Measurements from ENCODE around the gene DPM3. TPM values are rescaled to one million over a fixed set of nuclear protein-coding genes. Genes with fewer than 3 reads are reported as not detected.
A peak's percentile ranks its signal among the peaks of the same experiment; 100 is the strongest.

DPM3 gene
- total and polyA plus RNA-seq, 2 of the 13 experiments (the other 11 are each of a cell fraction or from before 2014, with no cell fraction given), result 23.2 to 53.4 TPM

- TF ChIP-seq ZNF574 (CRISPR knock-in tag; IDR thresholded peaks at IDR 0.05) (peak; percentile 26; the same call in 1 of the 2 replicates), ZNF256 (CRISPR knock-in tag; conservative IDR thresholded peaks at IDR 0.05) (no peak), ASH2L (IDR thresholded peaks at IDR 0.05; ENCODE audit: insufficient read length, low read depth, low read length) (no peak), AKNA (CRISPR knock-in tag; IDR thresholded peaks at IDR 0.05; ENCODE audit: borderline replicate concordance) (no peak), TMF1 (CRISPR knock-in tag; IDR thresholded peaks at IDR 0.05; ENCODE audit: low read depth) (no peak)
- TF ChIP-seq, protein P1, sequence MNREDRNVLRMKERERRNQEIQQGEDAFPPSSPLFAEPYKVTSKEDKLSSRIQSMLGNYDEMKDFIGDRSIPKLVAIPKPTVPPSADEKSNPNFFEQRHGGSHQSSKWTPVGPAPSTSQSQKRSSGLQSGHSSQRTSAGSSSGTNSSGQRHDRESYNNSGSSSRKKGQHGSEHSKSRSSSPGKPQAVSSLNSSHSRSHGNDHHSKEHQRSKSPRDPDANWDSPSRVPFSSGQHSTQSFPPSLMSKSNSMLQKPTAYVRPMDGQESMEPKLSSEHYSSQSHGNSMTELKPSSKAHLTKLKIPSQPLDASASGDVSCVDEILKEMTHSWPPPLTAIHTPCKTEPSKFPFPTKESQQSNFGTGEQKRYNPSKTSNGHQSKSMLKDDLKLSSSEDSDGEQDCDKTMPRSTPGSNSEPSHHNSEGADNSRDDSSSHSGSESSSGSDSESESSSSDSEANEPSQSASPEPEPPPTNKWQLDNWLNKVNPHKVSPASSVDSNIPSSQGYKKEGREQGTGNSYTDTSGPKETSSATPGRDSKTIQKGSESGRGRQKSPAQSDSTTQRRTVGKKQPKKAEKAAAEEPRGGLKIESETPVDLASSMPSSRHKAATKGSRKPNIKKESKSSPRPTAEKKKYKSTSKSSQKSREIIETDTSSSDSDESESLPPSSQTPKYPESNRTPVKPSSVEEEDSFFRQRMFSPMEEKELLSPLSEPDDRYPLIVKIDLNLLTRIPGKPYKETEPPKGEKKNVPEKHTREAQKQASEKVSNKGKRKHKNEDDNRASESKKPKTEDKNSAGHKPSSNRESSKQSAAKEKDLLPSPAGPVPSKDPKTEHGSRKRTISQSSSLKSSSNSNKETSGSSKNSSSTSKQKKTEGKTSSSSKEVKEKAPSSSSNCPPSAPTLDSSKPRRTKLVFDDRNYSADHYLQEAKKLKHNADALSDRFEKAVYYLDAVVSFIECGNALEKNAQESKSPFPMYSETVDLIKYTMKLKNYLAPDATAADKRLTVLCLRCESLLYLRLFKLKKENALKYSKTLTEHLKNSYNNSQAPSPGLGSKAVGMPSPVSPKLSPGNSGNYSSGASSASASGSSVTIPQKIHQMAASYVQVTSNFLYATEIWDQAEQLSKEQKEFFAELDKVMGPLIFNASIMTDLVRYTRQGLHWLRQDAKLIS (CRISPR knock-in tag; IDR thresholded peaks at IDR 0.05), result no peak
- TF ChIP-seq, protein P2, sequence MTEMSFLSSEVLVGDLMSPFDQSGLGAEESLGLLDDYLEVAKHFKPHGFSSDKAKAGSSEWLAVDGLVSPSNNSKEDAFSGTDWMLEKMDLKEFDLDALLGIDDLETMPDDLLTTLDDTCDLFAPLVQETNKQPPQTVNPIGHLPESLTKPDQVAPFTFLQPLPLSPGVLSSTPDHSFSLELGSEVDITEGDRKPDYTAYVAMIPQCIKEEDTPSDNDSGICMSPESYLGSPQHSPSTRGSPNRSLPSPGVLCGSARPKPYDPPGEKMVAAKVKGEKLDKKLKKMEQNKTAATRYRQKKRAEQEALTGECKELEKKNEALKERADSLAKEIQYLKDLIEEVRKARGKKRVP (CRISPR knock-in tag; IDR thresholded peaks at IDR 0.05), result no peak
- TF ChIP-seq, protein P3, sequence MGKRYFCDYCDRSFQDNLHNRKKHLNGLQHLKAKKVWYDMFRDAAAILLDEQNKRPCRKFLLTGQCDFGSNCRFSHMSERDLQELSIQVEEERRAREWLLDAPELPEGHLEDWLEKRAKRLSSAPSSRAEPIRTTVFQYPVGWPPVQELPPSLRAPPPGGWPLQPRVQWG (CRISPR knock-in tag; IDR thresholded peaks at IDR 0.05; ENCODE audit: borderline replicate concordance, low read depth), result no peak
These were observed 15.5 kb downstream of the DPM3 start (continued) for GRCh38 chr1:155124503-155125463.
